ENCODE data around the gene ZBED4.

DNA sequence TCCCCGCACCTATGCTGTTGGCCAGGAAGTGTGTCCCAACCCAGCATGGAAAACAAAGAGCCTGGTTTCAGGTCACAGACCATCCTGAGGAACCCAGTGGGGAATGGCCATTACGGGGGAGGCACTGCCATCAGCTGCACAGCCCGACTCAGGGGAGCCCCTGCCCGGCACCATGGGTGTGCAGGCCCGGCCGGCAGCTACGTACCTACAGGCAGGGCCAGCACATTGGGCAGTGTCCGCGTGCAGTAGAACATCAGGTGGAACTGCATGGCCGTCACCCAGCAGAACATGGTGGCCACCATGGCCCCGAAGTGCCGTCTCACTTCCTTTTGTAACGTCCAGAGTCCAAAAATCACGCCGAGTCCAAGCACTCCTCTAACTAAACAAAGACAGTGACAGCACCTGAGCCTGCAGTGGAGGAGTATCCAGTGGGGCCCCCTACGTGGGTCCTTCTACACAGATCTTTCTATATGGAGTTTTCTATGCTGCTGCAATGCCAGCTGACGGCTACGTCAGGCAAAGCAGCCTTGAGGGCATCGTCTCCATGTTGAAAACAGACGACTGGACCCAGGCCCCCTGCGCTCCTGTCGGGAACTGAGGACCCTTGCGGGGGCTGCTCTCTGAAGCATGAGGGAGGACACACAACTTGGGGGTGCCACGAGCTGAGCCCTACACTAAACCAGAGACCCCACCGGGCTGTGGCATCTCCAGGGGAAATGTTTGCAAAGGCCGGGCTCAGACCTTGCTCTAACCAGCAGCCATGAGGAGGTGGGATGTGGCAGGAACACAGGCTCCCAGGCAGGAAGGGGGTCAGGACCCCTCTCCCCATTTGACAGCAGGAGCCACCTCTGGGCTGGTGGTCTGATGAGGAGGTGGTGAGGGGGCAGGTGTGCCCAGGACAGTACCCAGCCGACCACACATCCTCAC lies 56.8 kb downstream of the ZBED4 start:
- no peak for TF ChIP-seq EZH2 (IDR thresholded peaks at IDR 0.05; ENCODE audit: insufficient read depth, low read length)
- TF ChIP-seq CTCF (IDR thresholded peaks at IDR 0.05; ENCODE audit: insufficient read depth, low read depth, low read length), result no peak

Data from astrocyte (in vitro differentiated cells and primary cell).